Tibial artery (tissue), 4 donors: ENCODE results near the gene INMT.

Source experiments
- DNase-seq, 2 donors: peaks; one replicate each; pipeline ENCODE4 v3.0.0-alpha.2; 2019
- H3K27ac ChIP-seq, 2 donors: fragments of 200-600 bp; sonication (generic) in 1 of 2; 1 replicate in 1 of 2; 2 replicates in 1 of 2; pipeline ENCODE4 v1.5.1; 2018 to 2019; ENCODE audit warnings: mild to moderate bottlenecking in 1 of 2
- H3K27me3 ChIP-seq, 2 donors: fragments of 200-600 bp; sonication (generic) in 1 of 2; one replicate each; pipeline versions ENCODE4 v1.5.1 to v1.6.0; 2016 to 2019
- H3K36me3 ChIP-seq, 3 donors: fragments of 200-600 bp; sonication (generic) in 2 of 3; one replicate each; pipeline ENCODE4 v1.5.1; 2016 to 2019; ENCODE audit warnings: mild to moderate bottlenecking in 2 of 3
- H3K4me1 ChIP-seq, 4 donors: fragments of 200-600 bp; sonication (generic) in 2 of 4; 1 replicate in 3 of 4; 2 replicates in 1 of 4; pipeline ENCODE4 v1.5.1; 2016 to 2019
- H3K4me3 ChIP-seq, 2 donors: fragments of 200-600 bp; sonication (generic) in 1 of 2; 1 replicate in 1 of 2; 2 replicates in 1 of 2; pipeline ENCODE4 v1.5.1; 2018 to 2019; ENCODE audit warnings: mild to moderate bottlenecking in 2 of 2
- H3K9me3 ChIP-seq, 3 donors: fragments of 200-600 bp; sonication (generic) in 1 of 3; one replicate each; pipeline ENCODE4 v1.5.1; 2016 to 2019
- CTCF ChIP-seq, 2 experiments: fragments of 200-600 bp in 1 of 2; fragments of 450-650 bp in 1 of 2; IDR thresholded peaks; one replicate each; pipeline ENCODE4 v1.5.1; 2017 to 2019; ENCODE audit warnings: antibody characterized with exemption in 2 of 2, mild to moderate bottlenecking in 1 of 2, moderate library complexity in 1 of 2
- intact Hi-C: fragments of 100-400 bp; cut with DNase I; formaldehyde crosslinking; loops from one replicate; pipeline ENCODE4 v1.15.0; 2023; ENCODE audit warnings: low total_unique reads

INMT gene

DNA sequence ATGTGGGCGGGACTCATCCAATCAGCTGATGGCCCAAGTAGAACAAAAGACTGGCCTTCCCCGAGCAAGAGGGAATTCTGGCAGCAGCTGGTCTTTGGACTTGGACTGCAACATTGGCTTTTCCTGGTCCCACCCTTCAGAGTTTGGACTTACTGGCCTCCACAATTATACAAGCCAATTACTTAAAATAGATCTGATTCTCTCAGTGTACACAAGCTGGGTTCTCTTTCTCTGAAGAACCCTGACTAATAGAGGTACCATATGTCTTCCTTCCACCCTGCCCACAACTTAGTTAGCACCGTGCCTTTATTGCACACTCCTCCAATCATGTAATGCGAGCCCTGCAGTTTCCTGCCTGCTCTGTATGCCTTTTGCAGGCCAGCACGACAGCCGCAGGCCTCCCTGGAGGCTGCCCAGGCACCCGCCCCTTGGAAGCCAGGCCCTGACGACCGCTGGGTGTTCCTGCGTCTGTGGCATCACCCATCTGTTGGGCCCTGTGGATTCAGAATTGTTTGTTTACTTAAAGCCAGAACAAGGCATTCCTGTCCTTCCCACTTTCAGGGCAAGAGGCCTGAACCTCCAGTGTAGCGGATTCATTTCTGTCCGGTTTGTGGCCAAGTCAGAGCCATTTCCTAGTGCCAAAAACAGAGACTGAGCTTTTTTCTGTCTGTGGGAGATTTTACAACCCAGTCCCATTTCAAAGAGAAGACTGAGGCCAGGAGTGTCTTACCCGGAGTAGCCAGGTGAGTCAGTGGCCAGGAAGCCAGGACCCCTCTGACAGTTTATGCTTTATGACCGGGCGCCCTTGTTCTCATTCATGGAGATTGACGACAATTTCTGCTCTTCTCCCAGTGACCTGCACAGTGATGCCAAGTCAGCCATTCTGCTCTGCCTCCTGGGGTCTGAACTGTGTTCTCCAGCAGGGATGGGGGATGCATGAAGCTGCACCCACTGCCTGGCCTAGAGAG is 968 bp upstream of the INMT start:
- TF ChIP-seq CTCF (IDR thresholded peaks at IDR 0.05): no peak
- DNase-seq: peak; percentile 75 to 93
- H3K27ac ChIP-seq: peak overlapping the region; percentile 84 to 88
- H3K4me1 ChIP-seq: peaks cover 0 to 58% (median 34%) of the 10 kb centered on the region in 4 donors
- H3K4me3 ChIP-seq: peak overlapping the region; percentile 55
- no peaks in the 10 kb centered on the region for H3K9me3 ChIP-seq
- no peaks in the 10 kb centered on the region for H3K27me3 ChIP-seq
- intact Hi-C loops: loop anchor here (5.0 kb wide), 1 partner anchor 171 kb away; no protein-coding TSS in a partner anchor
- peaks cover 0 to 6% (median 0%) of the 10 kb centered on the region in 3 donors for H3K36me3 ChIP-seq

DNA sequence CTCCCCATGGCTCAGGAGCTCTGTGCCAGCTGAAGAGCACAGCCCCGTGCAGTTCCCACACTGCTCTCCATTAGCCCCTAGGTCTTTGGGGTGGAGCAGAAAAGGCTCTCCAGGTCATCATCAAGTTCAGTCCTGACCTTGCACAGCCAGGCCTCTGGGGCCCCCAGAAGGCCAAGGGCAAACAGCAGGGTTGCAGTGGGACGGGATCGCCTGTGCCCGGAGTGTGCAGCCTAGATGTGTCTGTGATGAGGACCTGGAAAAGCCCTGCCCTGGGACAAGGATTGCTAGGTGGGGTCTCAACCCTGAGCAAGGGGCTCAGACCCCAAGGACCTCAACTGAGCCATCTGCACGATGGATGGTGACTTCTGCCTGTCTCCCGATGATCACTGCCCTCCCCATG is 549 bp downstream of the INMT start:
- Histone ChIP-seq H3K27me3 (no peaks in the 10 kb centered on the region), H3K27ac (peak overlapping the region; percentile 84 to 88), H3K4me1 (peaks cover 0 to 72% (median 44%) of the 10 kb centered on the region in 4 donors), H3K4me3 (peak overlapping the region; percentile 55), H3K9me3 (no peaks in the 10 kb centered on the region), H3K36me3 (peaks cover 0 to 6% (median 3%) of the 10 kb centered on the region in 3 donors)
- no peak for TF ChIP-seq CTCF (IDR thresholded peaks at IDR 0.05)
- no peak for DNase-seq
- intact Hi-C loops: loop anchor here (5.0 kb wide), 1 partner anchor 170 kb away; no protein-coding TSS in a partner anchor

DNA sequence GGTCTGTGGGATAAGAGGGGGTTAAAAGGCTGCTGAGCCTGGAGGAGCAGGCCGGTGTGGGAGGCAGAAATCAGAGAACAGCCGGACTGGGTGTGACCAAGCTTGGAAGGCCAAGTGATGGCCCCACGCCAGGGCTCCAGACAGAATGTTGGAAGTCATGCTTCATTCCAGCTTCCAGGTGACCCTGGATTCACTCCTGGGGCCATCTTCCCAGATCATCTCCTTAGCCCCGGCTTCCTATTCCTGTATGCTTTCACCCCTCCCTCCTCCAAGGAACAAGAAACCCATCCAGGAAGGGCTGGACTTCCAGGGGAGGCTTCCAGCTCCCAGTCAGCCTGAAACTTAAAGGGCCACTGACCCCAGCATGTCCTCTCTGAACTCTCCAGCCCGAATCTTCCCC is 1.0 kb downstream of the INMT start:
- intact Hi-C loops: loop anchor here (5.0 kb wide), 1 partner anchor 169 kb away; no protein-coding TSS in a partner anchor
- peaks cover 0 to 76% (median 46%) of the 10 kb centered on the region in 4 donors for H3K4me1 ChIP-seq
- H3K36me3 ChIP-seq: peaks cover 0 to 7% (median 6%) of the 10 kb centered on the region in 3 donors
- DNase-seq: peak; percentile 64 to 85
- TF ChIP-seq CTCF (IDR thresholded peaks at IDR 0.05): no peak
- no peaks in the 10 kb centered on the region for H3K9me3 ChIP-seq
- H3K27me3 ChIP-seq: no peaks in the 10 kb centered on the region
- peak overlapping the region; percentile 55 for H3K4me3 ChIP-seq
- peak overlapping the region; percentile 84 to 88 for H3K27ac ChIP-seq

- intact Hi-C loops: loop anchor here (5.0 kb wide), 1 partner anchor 168 kb away; no protein-coding TSS in a partner anchor
- peaks cover 0 to 89% (median 46%) of the 10 kb centered on the region in 4 donors for H3K4me1 ChIP-seq
- no peaks in the 10 kb centered on the region for H3K9me3 ChIP-seq
- no peak for DNase-seq
- peak overlapping the region; percentile 84 to 88 for H3K27ac ChIP-seq
- H3K36me3 ChIP-seq: peaks cover 0 to 7% (median 6%) of the 10 kb centered on the region in 3 donors
- no peak for TF ChIP-seq CTCF (IDR thresholded peaks at IDR 0.05)
- H3K27me3 ChIP-seq: no peaks in the 10 kb centered on the region
- H3K4me3 ChIP-seq: peak overlapping the region; percentile 55
Measured at GRCh38 chr7:30754315-30754877, 2.5 kb downstream of the INMT start.

DNA sequence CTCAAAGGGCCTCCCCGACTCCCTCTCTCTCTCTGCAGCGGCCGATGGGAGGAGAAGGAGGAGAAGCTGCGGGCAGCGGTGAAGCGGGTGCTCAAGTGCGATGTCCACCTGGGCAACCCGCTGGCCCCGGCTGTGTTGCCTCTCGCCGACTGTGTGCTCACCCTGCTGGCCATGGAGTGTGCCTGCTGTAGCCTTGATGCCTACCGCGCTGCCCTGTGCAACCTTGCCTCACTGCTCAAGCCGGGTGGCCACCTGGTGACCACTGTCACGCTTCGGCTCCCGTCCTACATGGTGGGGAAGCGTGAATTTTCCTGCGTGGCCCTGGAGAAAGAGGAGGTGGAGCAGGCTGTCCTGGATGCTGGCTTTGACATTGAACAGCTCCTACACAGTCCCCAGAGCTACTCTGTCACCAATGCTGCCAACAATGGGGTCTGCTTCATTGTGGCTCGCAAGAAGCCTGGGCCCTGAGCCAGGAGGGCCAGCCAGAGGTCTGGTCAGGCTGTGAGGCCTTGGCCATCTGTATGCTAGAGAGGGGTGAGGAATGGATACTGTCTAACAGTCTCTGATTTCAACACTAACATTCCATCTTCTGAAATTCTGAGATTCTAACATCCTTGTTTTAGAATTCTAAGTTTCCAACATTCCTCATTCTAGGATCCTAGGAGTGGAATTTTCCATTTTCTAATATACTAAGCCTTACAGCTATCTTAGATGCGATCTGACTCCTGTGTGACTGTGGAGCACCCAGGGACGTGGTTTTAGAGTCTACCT is 3.6 kb downstream of the INMT start:
- Histone ChIP-seq H3K4me3 (peak overlapping the region; percentile 17 to 18), H3K4me1 (peaks cover 0 to 89% (median 50%) of the 10 kb centered on the region in 4 donors), H3K27ac (peak overlapping the region; percentile 62 to 88), H3K9me3 (no peaks in the 10 kb centered on the region), H3K36me3 (peaks cover 0 to 7% (median 6%) of the 10 kb centered on the region in 3 donors), H3K27me3 (no peaks in the 10 kb centered on the region)
- TF ChIP-seq CTCF (IDR thresholded peaks at IDR 0.05): peak in 1 of 2 experiments; percentile 11
- DNase-seq: peak; percentile 57 to 80
- intact Hi-C loops: no loop called here
